ENCODE data around the gene SEMA4C. TPM values are rescaled to one million over a fixed set of nuclear protein-coding genes. Genes with fewer than 3 reads are reported as not detected.

SEMA4C gene
- total RNA-seq, 1 donor from 2014 or later: 279 TPM

DNA sequence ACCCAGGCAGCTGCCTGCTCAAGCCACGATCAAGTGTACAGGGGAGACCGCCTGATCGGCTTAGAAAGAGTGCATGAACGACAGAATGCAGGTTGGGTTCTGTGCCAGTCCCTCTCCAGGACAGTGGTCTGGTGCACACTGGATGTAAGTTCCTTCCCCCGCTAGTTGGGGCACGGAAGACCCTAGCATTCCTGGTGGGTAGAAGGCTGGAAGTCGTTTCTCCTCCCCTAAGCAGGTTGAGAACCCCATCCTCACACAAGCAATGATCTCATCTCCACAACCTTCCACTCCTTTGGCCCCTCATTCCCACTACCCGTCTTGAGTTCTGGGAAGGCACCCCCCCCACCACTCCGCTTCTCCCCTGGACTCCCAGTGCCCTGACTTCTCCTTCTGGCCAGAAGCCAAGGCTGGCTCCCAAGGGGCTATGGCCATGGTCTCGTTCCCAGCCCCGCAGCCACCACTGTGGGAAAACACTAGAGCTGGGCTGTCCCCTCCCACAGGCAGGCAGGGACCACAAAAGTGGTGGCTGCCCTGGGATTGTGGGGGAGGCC is 10.7 kb downstream of the SEMA4C start:
- no peaks in the 10 kb centered on the region for H3K9me3 Mint-ChIP-seq (ENCODE audit: unreplicated experiment)
- peak overlapping the region; percentile 79 for H3K4me3 Mint-ChIP-seq (ENCODE audit: unreplicated experiment)
- no peak for DNase-seq (ENCODE audit: low spot score)
- H3K27me3 Mint-ChIP-seq (ENCODE audit: unreplicated experiment): peaks cover 11% of the 10 kb centered on the region
- peaks cover 50% of the 10 kb centered on the region for H3K4me1 Mint-ChIP-seq (ENCODE audit: unreplicated experiment)
- peaks cover 20% of the 10 kb centered on the region for H3K36me3 Mint-ChIP-seq (ENCODE audit: low read depth, unreplicated experiment)
- TF ChIP-seq, protein P1, sequence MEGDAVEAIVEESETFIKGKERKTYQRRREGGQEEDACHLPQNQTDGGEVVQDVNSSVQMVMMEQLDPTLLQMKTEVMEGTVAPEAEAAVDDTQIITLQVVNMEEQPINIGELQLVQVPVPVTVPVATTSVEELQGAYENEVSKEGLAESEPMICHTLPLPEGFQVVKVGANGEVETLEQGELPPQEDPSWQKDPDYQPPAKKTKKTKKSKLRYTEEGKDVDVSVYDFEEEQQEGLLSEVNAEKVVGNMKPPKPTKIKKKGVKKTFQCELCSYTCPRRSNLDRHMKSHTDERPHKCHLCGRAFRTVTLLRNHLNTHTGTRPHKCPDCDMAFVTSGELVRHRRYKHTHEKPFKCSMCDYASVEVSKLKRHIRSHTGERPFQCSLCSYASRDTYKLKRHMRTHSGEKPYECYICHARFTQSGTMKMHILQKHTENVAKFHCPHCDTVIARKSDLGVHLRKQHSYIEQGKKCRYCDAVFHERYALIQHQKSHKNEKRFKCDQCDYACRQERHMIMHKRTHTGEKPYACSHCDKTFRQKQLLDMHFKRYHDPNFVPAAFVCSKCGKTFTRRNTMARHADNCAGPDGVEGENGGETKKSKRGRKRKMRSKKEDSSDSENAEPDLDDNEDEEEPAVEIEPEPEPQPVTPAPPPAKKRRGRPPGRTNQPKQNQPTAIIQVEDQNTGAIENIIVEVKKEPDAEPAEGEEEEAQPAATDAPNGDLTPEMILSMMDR (IDR thresholded peaks at IDR 0.05; ENCODE audit: unreplicated experiment): no peak
- no peak overlapping the region for H3K27ac Mint-ChIP-seq (ENCODE audit: unreplicated experiment)

DNA sequence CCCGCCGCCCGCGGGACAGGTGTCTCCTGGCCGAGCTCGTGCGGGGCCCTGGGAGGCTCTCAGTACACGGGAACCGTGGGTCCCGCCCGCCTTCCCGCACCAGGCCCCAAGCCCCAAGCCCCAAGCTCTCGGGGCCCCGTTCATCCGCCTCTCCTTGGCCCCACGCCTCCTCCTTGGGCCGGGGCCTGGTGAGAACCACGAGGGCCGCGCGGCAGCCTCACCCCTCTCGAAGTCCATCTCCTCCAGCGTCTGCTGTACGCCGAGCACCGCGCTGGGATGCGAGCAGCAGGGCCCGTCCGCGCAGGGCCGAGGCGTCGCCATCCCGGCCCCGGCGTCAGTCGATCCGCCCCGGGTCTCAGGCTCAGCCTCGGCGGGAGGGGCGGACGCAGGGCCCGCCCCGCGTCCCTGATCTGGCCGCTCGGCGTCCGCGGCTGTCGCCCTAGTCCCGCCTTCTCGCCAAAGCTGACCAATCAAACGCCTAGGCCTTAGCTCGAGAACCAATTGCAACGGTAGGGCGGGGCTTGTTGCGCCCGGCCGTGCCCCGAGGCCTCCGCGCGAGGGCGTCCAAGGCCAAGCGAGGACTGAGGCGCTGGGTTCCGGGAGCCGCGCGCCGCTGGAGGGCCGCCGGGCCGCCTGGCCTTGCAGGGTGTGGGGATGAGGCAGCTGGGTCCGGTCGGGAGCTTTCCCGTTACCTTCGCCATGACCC is 12.1 kb downstream of the SEMA4C start, which contains the start of gene ANKRD39:
Gene ANKRD39 (minus strand): TSS at position 350 of the 706 bp plus-strand sequence. CDS start 29 bp downstream, at position 321.
- peak within 1 kb of the TSS; percentile 66 for H3K27ac Mint-ChIP-seq (ENCODE audit: unreplicated experiment)

DNA sequence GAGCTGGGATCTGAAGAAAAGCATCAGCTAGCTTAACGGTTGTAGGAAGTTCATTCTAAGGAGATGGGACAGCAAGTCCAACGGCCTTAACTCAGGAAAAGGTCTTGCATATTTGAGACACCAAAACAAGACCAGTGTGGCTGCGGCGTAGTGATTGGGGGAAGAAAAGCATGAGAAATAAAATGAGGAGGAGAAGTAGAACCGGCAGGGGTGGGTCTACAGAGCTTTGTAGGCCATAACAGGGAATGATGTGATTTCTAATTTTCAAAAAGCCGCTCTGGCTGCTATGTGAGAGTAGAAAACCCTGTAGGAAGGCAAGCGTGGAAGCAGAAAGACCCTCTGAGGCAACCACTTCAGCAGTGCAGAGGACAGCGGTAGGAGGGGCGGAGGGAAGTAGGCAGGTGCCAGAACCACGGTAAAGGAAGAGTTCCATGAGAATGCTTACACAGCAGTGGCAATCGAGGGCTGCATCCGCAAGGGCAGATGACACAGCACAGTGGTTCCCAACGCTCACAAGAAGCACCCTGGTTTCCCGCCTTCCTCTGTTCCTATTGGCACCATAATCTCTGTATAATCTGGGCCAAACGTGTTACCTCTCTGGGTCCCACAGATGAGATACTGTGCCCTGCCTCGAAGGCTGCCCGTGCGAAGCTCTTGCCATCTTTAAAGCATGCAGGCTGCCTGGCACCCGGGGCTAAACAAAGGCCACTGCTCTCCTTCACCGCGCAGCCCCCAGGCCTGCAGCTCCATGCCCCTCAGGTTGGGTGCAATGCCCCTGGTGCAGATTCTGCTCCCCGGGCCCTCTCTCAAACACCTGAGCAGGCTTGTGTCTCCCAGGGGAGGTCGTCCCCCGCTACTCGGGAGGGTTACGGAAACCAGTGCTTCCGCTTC is 12.9 kb downstream of the SEMA4C start:
- Mint-ChIP-seq H3K9me3 (ENCODE audit: unreplicated experiment) (no peaks in the 10 kb centered on the region), H3K36me3 (ENCODE audit: low read depth, unreplicated experiment) (peaks cover 22% of the 10 kb centered on the region), H3K4me3 (ENCODE audit: unreplicated experiment) (peak overlapping the region; percentile 85), H3K4me1 (ENCODE audit: unreplicated experiment) (peaks cover 40% of the 10 kb centered on the region), H3K27me3 (ENCODE audit: unreplicated experiment) (peaks cover 8% of the 10 kb centered on the region), H3K27ac (ENCODE audit: unreplicated experiment) (peak overlapping the region; percentile 66)
- DNase-seq (ENCODE audit: low spot score): no peak
- TF ChIP-seq, protein P1 (IDR thresholded peaks at IDR 0.05; ENCODE audit: unreplicated experiment): no peak

More for the DNA sequence above, 12.1 kb downstream of the SEMA4C start, which contains the start of gene ANKRD39:
- DNase-seq (ENCODE audit: low spot score): peak; percentile 99
- Mint-ChIP-seq H3K36me3 (ENCODE audit: low read depth, unreplicated experiment) (peaks cover 20% of the 10 kb centered on the region), H3K4me1 (ENCODE audit: unreplicated experiment) (peaks cover 44% of the 10 kb centered on the region), H3K4me3 (ENCODE audit: unreplicated experiment) (peak within 1 kb of the TSS; percentile 85), H3K9me3 (ENCODE audit: unreplicated experiment) (no peaks in the 10 kb centered on the region), H3K27me3 (ENCODE audit: unreplicated experiment) (peaks cover 8% of the 10 kb centered on the region)
- TF ChIP-seq, protein P1 (IDR thresholded peaks at IDR 0.05; ENCODE audit: unreplicated experiment): peak; percentile 61

DNA sequence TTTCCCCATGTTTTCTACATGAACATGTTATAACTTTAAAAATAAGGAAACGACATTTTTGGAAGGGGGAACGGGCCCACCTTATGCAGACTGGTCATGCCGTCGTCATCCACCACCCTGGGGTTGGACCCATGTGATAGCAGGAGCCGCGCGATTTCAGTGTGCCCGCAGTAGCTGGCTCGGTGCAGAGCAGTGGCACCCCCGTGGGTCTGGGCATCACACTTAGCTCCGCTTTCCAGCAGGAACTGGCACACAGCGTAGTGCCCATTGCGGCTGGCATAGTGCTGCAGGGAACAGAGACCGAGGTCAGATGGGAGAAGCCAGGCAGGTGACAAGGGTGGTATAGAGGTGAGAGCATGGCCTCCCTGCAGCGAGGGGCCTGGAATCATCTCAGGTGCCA is 16.6 kb downstream of the SEMA4C start:
- Mint-ChIP-seq H3K4me3 (ENCODE audit: unreplicated experiment) (no peak overlapping the region), H3K4me1 (ENCODE audit: unreplicated experiment) (peaks cover 17% of the 10 kb centered on the region), H3K27me3 (ENCODE audit: unreplicated experiment) (peaks cover 5% of the 10 kb centered on the region), H3K36me3 (ENCODE audit: low read depth, unreplicated experiment) (peaks cover 24% of the 10 kb centered on the region), H3K9me3 (ENCODE audit: unreplicated experiment) (no peaks in the 10 kb centered on the region), H3K27ac (ENCODE audit: unreplicated experiment) (no peak overlapping the region)
- no peak for DNase-seq (ENCODE audit: low spot score)
- TF ChIP-seq, protein P1 (IDR thresholded peaks at IDR 0.05; ENCODE audit: unreplicated experiment): no peak

Data from endothelial cell (in vitro differentiated cells).